Measurements from ENCODE around the gene KDM8. TPM values are rescaled to one million over a fixed set of nuclear protein-coding genes. Genes with fewer than 3 reads are reported as not detected.
"Not testable (repeated sequence)": the region's sequence is repeated elsewhere in the genome, so short reads cannot be mapped to it uniquely, and the experiment has no call there.

Gene KDM8
- total RNA-seq, 1 donor from 2014 or later, result 3.7 TPM

DNA sequence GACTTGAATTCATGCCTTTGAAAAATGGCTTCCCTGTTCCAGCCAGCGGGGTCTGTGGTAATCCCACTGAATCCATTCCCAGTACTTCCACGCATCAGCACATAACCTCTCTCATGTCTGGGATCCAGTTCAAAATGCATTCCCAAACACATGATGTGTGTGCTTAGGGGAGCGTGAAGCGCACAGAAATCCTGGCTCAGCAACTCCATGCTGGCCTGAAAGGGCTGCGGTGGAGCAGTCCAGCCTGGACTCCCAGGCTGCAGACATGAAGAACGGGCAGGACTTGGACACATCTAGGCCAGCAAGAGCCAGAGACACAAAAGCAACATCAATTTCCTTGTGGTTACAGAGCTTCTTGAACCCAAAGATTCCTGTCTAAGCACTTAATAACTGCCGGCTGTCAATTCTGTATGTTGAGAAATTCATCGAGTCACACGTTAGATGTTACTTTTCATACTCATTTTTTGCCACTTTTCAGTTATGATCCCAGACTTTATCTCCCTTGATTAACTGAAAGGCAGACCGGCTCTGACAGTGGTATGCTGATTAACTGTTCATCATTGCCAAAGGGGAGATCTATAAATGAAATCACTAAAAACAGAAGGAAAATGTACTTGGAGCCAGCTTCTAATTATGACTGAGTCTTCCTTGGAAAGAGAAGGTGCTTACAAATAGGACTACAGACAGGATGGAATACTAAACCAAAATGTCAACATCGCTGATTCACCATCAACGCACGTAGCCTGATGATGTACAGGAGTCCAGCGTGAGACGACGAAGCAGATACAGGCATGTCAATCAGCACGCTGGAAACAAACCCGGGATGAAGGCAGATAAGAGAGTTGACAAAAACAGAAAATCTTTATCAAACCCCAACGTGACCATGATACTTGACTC lies 42.2 kb downstream of the KDM8 start:
- peak; percentile 57 for DNase-seq

DNA sequence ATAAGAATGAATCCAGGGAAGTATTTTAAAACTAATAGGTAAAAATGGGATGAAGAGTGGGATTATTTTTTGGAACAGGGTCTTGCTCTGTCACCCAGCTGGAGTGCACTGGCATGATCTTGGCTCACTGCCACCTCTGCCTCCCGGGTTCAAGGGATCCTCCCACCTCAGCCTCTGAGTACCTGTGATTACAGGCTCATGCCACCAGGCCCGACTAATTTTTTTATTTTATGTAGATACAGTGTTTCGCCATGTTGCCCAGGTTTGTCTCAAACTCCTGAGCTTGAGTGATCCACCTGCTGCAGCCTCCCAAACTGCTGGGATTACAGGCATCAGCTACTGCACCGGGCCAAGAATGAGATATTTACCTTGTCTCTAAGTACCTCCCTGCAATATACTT lies 43.1 kb downstream of the KDM8 start:
- DNase-seq, result no peak

DNA sequence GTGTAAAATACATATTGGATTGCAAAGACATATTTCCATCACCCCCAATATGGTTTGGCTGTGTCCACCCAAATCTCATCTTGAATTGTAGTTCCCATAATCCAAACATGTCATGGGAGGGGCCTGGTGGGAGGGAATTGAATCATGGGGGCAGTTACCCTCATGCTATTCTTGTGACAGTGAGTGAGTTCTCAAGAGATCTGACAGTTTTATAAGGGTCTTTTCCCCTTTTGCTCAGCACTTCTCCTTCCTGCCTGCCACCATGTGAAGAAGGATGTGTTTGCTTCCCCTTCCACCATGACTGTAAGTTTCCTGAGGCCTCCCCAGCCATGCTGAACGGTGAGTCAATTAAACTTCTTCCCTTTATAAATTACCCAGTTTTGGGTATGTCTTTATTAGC lies 43.8 kb downstream of the KDM8 start:
- not testable (repeated sequence) for DNase-seq

DNA sequence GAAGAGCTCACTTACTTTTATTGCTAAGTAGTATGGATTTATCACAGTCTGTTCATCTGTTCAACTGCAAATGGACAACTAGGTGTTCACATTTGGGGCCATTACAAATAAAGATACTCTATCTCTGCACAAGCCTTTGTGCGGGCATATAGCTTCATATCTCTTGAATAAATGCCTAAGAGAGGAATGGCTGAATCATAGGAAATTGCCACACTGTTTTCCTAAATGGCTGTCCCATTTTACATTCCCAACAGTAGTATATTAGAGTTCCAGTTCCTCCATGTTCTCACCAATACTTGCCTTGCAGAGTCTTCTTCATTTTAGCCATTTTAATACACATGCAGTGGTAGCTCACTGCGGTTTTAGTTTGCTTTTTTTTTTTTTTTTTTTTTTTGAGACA lies 44.7 kb downstream of the KDM8 start:
- DNase-seq, result peak; percentile 40

DNA sequence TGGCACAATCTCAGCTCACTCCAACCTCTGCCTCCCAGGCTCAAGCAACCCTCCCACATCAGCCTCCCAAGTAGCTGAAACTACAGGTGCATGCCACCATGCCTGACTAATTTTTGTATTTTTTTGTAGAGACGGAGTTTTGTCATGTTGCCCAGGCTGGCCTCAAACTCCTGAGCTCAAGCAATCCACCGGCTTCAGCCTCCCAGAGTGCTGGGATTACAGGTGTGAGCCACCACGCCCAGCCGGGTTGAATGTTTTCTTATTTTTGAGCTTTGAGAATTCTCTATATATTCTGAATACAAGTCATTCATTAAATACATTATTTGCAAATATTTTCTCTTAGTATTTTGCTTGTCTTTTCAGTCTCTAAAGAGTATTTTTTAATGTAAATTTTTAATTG lies 45.6 kb downstream of the KDM8 start:
- not testable (repeated sequence) for DNase-seq

DNA sequence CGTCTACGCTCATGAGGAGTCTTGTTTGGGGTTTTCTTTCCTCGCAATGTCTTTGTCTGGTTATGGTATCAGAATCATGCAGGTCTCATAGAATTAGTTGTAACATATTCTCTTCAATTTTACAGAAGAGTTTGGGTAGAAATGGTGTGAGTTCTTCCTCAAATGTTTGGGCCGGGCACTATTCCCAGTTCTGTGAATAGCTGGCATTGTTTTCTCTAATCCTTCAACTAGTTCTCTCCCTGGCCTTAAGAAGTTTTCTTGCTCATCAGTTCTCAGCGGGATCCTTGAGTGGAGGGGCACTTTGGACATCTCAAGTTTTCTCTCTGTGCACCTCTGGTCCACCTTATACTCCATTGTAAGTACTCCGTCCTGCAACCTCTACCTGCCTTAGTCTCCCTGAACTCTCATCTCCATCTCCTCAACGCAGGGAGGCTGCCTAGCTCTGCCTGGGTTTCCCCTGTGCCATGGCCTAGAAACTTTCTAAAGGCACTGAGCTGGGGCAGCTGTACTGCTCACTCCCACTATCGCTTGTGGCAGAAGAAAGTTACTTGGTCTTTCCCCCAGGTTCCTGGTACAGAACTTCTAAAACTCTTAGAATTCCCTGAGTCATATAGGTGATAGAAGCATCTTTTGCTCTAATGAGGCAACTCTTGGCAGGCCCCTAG lies 48.3 kb downstream of the KDM8 start:
- DNase-seq, result no peak

DNA sequence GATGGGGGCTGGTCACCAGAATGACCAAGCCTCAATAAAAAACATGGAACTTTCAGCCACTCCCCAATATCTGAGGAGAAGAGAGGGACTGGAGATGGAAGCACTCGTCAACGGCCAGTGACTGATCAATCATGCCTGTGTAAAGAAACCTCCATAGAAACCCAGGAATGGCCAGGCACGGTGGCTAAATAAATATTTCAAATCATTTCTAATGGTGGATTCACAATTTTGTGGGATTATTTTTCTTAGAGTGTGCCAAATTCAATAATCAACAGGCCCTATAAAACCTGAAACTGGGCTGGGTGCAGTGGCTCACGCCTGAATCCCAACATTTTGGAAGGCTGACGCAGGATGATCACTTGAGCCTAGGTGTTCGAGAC lies 48.9 kb downstream of the KDM8 start:
- no peak for DNase-seq

DNA sequence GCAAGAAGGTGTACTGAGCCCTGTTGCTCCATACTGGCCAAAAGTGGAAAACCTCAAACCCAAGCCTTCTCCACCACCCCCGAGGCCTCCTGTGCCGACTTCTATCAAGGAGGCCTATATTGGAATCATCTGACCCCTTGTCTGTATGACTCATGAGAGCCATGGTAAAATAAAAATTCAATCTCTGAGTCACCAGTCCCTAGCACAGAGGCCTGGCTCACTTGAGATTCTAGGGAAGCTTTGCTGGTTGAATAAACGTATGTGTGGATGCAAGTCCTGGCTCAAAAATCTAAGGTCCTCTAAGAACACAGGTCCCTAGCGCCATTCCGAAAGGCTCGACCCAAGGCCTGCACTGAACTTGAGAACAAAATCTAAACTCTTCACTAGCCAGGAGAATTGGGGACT lies 50.2 kb downstream of the KDM8 start:
- DNase-seq, result peak; percentile 82

DNA sequence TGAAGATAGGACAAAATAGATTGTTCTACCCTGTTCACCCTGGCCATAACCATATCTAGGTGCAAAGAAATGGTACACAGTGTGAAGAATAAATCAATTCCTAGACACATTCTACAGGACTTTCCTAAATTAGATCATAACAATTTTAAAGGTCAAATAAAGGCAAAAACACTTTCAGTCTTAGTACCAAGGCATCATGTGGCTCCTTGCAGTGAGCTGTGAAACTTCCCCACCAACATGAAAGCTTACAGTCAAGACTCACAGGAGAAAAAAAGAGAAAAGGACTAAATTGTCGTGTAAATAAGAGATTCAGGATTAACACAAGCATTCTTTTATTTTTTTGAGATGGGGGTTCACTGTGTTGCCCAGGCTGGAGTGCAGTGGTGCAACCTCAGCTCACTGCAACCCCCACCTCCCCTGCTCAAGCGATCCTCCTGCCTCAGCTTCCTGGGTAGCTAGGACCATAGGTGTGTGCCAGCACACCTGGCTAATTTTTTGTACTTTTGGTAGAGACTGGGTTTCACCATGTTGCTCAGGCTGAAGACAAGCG lies 51.0 kb downstream of the KDM8 start:
- no peak for DNase-seq

DNA sequence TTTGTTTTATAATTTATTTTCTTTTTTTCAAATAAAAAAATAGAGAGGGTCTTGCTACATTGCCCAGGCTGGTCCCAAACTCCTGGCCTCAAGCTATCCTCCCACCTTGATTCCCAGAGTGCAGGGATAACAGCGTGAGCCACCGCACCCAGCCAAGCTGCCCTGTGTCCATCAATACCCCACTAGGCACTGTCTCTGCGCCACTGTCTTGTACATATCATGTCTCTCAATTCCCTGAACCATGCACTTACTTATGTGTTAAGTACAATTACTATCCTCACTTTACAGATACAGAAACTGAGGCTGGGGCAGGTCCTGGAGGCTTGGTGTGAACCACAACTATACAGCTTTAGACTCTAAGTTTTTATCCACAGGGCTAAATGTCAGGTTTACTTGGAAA lies 53.5 kb downstream of the KDM8 start:
- no peak for DNase-seq

DNA sequence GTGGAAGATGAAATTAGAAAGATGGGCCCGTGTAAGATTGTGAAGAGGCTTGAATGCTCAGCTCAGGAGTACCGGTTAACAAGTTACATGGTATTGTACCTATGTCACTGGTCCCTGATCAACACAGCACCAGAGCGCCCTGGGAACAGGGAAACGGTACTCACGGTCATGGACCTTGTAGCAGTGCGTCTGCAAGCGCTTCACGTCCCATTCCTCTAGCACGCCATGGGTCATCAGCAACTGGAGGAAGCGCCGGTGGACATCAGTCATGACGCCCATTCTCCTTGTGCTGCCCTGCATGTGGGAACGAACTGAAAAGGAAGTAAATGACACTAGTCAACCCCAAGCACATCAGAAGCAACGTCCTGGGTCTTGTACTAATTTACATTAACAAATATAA lies 53.9 kb downstream of the KDM8 start:
- DNase-seq, result no peak

DNA sequence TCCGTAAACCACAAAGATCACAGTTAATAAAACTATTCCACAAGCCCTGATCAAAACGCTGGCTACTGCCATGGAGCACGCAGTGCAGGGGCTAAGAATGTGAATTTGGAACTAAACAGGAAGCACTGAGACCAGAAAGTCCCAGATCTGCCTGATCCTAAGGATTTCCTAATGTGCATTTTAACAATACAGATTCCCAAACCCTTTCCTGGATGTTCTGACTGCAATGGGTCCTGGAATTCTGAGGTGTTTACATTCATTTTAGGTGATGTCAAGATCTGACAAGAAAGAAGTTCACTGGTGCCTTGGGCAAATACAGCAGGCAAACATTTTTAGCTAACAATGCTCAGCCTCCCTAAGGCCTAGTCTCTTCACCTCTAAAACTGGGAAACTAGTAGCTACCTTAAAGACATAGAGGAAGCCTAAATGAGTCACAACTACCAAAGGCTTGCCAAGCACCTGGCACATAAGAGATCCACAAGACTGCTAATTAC lies 55.0 kb downstream of the KDM8 start:
- peak; percentile 92 for DNase-seq

DNA sequence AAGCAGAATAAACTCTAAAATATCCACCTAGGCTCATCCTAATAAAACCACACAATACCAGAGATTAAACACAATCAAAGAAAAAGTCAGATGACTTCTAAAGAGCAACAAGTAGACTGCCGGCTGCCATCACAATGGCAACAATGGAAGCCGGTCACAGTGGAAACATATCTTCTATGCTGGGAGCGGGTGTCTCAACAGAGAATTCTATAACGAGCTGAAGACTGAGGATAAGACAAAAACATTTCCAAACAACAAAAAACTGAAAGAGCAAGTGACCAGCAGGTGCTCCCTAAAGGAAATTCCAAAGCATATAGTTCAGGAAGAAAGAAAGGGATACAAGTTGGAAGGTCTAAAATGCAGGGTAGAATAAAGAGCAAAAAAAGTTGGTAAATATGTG lies 56.4 kb downstream of the KDM8 start:
- DNase-seq, result peak; percentile 71

DNA sequence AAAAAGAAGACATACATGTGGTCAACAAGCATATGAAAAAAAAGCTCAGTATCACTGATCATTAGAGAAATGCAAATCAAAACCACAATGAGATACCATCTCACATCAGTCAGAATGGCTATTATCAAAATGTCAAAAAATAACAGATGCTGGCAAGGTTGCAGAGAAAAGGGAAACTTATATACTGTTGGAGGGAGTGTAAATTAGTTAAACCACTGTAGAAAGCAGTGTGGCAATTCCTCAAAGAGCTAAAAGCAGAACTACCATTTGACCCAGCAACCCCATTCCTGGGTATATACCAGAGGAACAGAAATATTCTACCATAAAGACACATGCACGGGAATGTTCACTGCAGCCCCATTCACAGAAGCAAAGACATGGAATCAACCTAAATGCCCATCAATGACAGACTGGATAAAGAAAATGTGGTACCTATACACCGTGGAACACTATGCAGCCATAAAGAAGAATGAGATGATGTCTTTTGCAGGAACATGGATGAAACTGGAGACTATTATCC lies 59.6 kb downstream of the KDM8 start:
- not testable (repeated sequence) for DNase-seq

DNA sequence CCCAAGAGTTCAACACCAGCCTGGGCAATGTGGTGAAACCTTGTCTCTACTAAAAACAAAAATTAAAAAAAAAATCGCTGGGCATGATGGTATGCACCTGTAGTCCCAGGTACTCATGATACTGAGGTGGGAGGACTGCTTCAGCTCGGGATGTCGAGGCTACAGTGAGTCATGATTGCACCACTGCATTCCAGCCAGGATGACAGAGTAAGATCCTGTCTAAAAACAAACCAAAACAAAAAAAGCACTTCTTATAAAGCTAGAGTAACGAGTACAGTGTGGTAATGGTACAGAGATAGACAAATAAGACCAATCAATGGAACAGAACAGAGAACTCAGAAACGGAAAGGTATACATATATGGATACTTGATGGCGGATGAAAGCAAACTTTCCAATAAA lies 60.8 kb downstream of the KDM8 start:
- DNase-seq, result peak; percentile 73

DNA sequence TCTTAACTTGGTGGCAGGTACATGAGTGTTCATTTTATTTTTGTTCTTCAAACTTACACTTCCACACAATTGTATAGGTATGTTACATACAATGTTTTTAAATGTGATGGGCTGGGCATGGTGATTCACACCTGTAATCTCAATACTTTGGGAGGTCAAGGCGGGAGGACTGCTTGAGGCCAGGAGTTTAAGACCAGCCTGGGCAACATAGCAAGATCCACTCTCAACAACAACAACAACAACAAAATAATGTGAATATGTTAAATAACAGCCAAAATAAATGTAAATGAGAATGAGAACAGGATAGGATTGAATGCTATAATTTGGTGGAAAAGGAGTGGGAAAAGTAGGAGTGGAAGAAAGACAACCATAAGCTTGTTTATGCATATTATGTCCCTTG lies 62.7 kb downstream of the KDM8 start:
- DNase-seq, result no peak

DNA sequence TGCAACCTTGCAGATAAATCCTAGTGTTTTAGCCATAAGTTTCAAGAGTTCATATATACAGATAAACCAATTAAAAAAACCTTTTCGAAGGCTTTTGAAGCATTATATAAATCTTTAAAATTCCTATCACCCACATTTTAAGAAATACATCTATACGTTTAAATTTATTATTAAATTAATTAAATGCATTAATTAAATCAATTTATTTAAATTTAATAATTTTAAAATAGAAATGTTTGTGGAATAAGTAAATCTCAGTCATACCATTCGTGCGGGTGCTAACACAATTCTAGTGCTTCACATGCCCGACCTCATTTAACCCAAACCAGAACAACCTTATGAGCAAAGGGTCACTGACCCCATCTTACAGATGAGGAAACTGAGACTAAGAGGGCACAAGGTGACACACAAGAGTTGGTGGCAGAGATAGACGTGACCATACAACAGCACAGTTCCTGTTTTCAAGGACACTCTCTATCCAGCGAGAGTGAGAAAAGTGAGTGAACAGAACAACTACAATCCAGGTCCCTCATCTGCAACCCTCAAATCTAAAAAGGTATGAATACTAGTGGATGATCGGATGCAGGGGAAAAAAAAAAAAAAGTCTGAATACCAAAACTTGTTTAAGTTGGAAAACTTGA lies 63.8 kb downstream of the KDM8 start:
- DNase-seq, result no peak

DNA sequence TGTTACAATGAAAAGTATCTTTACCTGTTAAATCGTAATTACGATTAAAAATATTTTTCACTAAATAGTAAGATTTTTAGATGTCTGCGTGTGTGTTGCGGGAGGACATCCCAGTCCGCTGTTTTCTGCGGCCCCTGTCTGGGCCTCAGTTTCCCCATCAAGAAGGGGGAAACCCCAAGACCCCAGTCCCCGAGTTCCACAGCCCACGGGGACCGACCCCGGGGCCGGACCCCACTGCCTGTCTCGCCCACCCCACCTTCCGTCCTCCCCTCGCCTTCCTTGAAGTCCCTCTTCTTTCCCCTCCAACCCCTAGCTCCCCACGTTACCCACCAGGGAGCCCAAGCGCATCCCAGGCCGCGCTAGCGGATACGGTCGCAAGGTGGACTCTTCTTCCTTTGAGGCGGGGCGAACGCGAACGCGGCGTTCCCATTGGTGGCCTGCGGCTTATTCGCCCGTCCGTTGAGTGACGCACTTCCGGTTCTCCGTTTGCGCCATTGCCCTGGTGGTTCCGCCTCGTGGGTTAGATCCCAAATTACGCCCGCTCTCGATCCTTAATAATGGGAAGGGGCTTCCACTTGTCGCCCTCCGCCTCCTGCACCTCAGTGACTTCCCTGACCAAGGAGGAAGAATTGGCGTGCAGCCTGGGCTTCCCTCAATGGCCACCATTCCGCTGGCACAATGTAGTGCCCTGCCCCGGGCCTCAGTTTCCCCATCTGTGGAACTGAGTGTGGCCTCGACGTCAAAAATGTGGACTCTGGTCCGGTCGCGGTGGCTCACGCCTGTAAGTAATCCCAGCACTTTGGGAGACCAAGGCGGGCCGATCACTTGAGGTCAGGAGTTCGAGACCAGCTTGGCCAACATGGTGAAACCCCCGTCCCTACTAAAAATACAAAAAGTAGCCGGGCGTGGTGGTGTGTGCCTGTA lies 65.3 kb downstream of the KDM8 start, which contains the start of gene NSMCE1:
NSMCE1 (minus strand) TSS at position 397 of the 924 bp plus-strand sequence. CDS start 11,202 bp downstream, outside the sequence.
- peak; percentile 98 for DNase-seq

DNA sequence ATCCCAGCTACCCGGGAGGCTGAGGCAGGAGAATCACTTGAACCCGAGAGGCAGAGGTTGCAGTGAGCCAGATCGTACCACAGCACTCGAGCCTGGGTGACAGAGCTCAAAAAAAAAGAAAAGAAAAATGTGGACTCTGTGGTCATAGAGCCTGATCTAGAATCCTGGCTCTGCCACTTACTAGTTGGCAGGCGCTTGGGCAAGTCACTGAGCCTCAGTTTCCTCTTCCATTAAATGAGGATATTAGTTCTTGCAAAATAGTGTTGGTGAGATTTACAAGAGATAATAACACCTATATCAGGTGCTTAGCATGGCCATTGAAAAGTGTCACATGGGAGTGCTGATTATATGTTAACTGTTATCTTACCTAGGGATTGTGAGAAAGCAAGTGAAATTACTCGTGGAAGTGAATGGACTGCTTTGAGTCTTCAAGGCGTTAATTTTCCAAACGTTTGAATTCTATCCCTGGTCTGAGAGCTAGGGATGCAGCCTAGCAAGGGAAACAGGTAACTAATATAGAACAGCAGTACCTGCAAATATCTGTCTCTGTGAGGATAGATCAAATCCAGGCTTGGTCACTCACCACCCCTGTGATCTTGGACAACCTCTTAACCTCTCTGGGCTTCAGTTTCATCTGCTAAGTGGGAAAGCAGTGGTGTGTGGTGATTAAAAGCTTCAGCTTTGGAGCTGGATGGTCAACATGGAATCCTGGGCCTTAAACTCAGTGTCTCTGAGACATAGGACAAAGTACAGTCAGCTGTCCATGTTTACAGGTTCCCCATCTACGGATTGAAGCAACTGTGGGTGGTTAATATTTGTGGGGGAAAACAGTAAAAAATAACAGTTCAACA lies 66.2 kb downstream of the KDM8 start:
- no peak for DNase-seq

DNA sequence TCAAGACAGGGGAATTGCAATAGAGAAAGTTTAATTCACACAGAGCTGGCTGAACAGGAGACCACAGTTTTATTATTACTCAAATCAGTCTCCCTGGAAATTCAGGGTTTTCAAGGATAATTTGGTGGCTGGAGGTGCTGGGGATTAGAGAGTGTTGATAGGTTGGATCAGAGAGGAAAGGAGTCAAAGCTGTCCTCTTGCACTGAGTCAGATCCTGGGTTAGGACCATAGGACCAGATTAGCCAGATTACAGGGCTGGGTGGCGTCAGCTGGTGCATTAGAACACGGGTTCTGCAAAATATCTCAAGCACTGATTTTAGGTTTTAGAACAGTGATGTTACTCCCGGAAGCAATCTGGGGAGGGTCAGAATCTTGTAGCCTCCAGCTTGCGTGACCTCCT lies 67.0 kb downstream of the KDM8 start:
- no peak for DNase-seq
